HL-60 (cell line): ENCODE measurements around the gene ENDOG.
A peak's percentile ranks its signal among the peaks of the same experiment; 100 is the strongest.
"Not testable (repeated sequence)": the region's sequence is repeated elsewhere in the genome, so short reads cannot be mapped to it uniquely, and the experiment has no call there.

Experiments used
- DNase-seq, 2 experiments: peaks; one replicate each; pipeline ENCODE4 v3.0.0-alpha.2; 2010 to 2020; ENCODE audit warnings: low read depth in 1 of 2, low spot score in 1 of 2
- H3K27ac ChIP-seq: fragments of 250-450 bp; sonication (Bioruptor Pico); replicated peaks from 2 replicates; pipeline ENCODE4 v1.5.1; 2020; ENCODE audit warnings: mild to moderate bottlenecking, moderate library complexity
- H3K27me3 ChIP-seq: fragments of 250-450 bp; sonication (Bioruptor Pico); 2 replicates; pipeline ENCODE4 v1.5.1; 2021; ENCODE audit warnings: mild to moderate bottlenecking, moderate library complexity; ENCODE audit not compliant: insufficient read depth, poor library complexity, severe bottlenecking
- H3K4me3 ChIP-seq: replicated peaks from 2 replicates; pipeline ENCODE4 v1.5.1; 2011; ENCODE audit warnings: mild to moderate bottlenecking, control low read depth, low read length; ENCODE audit not compliant: insufficient read depth
- GABPA ChIP-seq: IDR thresholded peaks from 2 replicates; pipeline ENCODE4 v1.6.1; 2012; ENCODE audit warnings: low read depth
- POLR2AphosphoS5 ChIP-seq: IDR thresholded peaks from 2 replicates; pipeline ENCODE4 v1.6.1; 2012; ENCODE audit warnings: low read depth
- SPI1 ChIP-seq: IDR thresholded peaks from 2 replicates; pipeline ENCODE4 v1.6.1; 2012; ENCODE audit warnings: low read depth, mild to moderate bottlenecking, borderline replicate concordance
- TF ChIP-seq, protein P1 (sequence below): IDR thresholded peaks from one replicate; pipeline ENCODE4 v1.5.1; 2011; ENCODE audit warnings: low read length, control low read depth, inconsistent platforms; ENCODE audit not compliant: insufficient read depth
- TF ChIP-seq, protein P2 (sequence below): IDR thresholded peaks from 2 replicates; pipeline ENCODE4 v1.6.1; 2012; ENCODE audit warnings: low read depth; ENCODE audit not compliant: insufficient replicate concordance

The ENDOG gene

DNA sequence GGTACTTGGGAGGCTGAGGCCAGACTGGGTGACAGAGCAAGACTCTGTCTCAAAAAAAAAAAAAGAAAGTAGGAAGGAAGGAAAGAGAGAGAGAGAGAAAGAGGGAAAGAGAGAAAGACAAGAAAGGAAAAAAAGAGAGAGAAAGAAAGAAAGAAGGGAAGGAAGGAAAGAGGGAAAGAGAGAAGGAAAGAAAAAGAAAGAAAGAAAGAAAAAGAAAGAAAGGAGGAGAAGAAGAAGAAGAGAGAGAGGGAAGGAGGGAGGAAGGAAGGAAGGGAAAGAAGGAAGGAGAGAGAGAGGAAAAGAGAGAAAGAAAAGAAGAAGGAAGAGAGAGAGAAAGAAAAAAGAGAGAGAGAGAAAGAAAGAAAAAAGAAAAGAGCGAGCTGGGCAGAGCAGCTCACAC is 43.5 kb upstream of the ENDOG start:
- Histone ChIP-seq H3K27me3 (no peaks in the 10 kb centered on the region), H3K27ac (no peak overlapping the region), H3K4me3 (no peak overlapping the region)
- DNase-seq, result no peak
- TF ChIP-seq, protein P1, sequence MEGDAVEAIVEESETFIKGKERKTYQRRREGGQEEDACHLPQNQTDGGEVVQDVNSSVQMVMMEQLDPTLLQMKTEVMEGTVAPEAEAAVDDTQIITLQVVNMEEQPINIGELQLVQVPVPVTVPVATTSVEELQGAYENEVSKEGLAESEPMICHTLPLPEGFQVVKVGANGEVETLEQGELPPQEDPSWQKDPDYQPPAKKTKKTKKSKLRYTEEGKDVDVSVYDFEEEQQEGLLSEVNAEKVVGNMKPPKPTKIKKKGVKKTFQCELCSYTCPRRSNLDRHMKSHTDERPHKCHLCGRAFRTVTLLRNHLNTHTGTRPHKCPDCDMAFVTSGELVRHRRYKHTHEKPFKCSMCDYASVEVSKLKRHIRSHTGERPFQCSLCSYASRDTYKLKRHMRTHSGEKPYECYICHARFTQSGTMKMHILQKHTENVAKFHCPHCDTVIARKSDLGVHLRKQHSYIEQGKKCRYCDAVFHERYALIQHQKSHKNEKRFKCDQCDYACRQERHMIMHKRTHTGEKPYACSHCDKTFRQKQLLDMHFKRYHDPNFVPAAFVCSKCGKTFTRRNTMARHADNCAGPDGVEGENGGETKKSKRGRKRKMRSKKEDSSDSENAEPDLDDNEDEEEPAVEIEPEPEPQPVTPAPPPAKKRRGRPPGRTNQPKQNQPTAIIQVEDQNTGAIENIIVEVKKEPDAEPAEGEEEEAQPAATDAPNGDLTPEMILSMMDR, result no peak
- TF ChIP-seq SPI1, result no peak
- TF ChIP-seq, protein P2, sequence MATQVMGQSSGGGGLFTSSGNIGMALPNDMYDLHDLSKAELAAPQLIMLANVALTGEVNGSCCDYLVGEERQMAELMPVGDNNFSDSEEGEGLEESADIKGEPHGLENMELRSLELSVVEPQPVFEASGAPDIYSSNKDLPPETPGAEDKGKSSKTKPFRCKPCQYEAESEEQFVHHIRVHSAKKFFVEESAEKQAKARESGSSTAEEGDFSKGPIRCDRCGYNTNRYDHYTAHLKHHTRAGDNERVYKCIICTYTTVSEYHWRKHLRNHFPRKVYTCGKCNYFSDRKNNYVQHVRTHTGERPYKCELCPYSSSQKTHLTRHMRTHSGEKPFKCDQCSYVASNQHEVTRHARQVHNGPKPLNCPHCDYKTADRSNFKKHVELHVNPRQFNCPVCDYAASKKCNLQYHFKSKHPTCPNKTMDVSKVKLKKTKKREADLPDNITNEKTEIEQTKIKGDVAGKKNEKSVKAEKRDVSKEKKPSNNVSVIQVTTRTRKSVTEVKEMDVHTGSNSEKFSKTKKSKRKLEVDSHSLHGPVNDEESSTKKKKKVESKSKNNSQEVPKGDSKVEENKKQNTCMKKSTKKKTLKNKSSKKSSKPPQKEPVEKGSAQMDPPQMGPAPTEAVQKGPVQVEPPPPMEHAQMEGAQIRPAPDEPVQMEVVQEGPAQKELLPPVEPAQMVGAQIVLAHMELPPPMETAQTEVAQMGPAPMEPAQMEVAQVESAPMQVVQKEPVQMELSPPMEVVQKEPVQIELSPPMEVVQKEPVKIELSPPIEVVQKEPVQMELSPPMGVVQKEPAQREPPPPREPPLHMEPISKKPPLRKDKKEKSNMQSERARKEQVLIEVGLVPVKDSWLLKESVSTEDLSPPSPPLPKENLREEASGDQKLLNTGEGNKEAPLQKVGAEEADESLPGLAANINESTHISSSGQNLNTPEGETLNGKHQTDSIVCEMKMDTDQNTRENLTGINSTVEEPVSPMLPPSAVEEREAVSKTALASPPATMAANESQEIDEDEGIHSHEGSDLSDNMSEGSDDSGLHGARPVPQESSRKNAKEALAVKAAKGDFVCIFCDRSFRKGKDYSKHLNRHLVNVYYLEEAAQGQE, result no peak
- TF ChIP-seq GABPA, result no peak

DNA sequence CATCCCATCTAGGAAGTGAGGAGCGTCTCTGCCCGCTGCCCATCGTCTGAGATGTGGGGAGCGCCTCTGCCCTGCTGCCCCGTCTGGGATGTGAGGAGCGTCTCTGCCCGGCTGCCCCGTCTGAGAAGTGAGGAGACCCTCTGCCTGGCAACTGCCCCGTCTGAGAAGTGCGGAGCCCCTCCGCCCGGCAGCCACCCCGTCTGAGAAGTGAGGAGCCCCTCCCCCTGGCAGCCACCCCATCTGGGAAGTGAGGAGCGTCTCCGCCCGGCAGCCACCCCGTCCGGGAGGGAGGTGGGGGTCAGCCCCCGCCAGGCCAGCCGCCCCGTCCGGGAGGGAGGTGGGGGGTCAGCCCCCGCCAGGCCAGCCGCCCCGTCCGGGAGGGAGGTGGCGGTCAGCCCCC is 38.2 kb upstream of the ENDOG start:
- not testable (repeated sequence) for H3K4me3 ChIP-seq, H3K27ac ChIP-seq, DNase-seq, H3K27me3 ChIP-seq

DNA sequence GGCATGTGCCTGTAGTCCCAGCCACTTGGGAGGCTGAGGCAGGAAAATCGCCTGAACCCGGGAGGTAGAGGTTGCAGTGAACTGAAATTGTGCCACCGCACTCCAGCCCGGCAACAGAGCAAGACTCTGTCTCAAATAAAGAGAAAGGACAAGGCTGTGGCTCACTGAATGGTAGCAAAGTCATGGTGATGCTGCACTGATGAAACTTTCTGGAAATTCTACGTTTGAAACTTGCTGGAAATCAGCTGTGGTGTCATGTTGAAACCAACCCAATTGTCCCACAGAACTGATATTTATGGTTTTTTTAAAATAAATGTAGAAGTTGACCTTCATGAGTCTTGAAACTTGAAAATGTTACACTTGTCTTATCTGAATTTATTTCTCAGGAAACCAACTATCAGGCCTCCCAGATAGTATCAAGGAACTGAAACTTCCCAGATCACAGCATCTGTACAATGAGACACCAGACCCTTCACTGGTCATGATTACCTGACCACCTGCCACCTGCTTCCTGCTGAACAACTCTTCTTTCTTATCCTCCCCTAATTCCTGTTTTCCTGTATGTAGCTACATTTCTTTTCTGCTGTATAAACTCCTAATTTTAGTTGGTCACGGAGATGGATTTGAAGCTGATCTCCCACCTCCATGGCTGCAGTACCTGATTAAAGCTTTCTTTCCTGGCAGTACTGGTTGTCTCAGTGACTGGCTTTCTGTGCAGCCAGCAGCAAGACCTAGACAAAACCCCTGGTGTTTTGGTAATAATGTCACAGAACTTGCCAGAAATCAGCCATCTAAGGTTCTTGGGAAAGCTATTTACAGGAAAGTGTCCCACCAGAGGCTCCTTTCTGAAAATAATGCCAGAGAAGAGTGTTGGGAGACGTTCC is 36.9 kb upstream of the ENDOG start:
- no peak for DNase-seq
- Histone ChIP-seq H3K27me3 (no peaks in the 10 kb centered on the region), H3K27ac (no peak overlapping the region), H3K4me3 (no peak overlapping the region)
- TF ChIP-seq, protein P2, result no peak
- TF ChIP-seq POLR2AphosphoS5 (no peak), GABPA (no peak), SPI1 (no peak)
- TF ChIP-seq, protein P1, result no peak

DNA sequence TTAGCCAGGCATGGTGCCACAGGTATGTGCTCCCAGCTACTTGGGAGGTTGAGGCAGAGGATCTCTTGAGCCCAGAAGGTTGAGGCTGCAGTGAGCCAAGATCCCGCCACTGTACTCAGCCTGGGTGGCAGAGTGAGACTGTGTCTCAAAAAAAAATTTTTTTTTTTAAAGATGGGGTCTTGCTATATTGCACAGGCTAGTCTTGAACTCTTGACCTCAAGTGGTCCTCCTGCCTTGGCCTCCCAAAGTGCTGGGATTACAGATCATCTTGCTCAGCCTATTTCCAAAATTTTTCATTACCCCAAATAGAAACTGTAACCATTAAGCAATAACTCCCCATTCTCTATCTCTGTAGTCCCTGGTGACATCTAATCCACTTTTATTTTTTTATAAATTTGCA is 35.6 kb upstream of the ENDOG start:
- no peak for DNase-seq
- Histone ChIP-seq H3K27me3 (no peaks in the 10 kb centered on the region), H3K4me3 (no peak overlapping the region), H3K27ac (peak overlapping the region; percentile 74)
- TF ChIP-seq, protein P2, result no peak
- TF ChIP-seq, protein P1, result no peak
- TF ChIP-seq SPI1 (no peak), GABPA (no peak), POLR2AphosphoS5 (no peak)
